Fibroblast of the conjunctiva (primary cell): ENCODE measurements around the gene SNRPD1.
"Not testable (repeated sequence)": the region's sequence is repeated elsewhere in the genome, so short reads cannot be mapped to it uniquely, and the experiment has no call there.

Experiments
- DNase-seq: peaks from one replicate; pipeline ENCODE4 v3.0.0-alpha.2; 2010; ENCODE audit warnings: low read depth

Gene SNRPD1

DNA sequence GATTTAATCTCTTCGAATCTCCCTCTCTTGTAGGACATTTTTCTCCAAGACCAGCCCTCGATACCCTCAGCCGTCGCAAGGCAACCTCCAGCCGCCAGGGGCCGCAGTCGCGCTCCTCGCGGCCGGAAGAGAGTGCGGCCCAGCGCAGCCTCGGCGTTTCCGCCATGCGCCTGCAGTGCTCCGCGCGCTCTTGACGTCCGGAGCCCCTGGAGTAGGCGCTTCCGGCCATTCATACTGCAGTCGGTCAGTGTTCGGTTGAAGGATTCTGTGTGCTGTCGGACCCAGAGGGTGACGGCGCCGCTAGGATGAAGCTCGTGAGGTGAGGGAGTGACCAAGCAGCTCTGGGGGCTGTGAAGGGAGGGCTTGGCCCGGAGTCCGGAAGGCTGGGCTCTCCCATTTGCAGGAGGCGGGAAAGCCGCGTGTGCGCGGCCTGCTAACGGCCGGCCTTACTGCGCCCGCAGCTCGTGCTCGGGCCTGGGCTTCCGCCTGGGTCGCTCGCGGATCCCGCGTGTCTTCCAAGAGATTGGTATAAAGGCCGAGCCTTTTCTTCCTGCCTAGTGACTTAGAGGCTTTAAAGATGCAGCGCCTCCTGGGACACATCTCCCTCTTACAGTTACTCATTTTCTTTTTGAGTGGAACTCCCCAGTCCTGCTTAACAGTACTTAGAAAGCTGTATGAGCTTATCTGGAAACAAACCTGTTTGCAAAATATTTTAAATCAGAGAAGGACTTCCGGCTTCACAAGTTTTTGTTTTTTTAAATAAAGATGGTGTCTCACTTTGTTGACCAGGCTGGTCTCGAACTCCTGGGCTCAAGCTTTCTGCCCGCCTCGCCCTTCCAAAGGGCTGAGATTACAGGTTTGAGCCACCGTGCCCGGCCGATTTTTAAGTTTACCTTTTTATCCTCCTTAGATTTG lies at the start of gene SNRPD1:
Gene SNRPD1, plus strand, starts transcription at position 190 of the 915 bp plus-strand sequence. Its CDS starts 116 bp downstream, at position 306.
- peak; percentile 79 for DNase-seq

- no peak for DNase-seq
These were observed 40.3 kb upstream of the SNRPD1 start for GRCh38 chr18:21571772-21572171.

DNA sequence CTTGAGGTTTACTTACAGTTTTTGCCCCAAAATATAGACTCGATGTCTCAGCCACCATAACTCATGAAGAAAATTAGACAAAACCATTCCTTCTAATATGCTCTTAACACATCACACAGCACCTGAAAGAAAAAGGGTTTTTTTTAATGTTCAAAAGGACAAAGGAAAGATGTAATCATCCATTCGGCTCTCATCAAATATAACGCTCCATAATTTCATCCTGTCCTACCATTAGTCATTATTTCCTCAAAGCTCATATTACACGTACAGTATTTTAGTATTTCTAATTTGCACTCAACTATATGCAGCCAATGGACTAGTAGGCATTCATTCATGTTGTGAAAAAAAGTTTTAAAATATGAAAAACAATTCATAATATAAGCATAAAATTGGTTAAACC lies 36.5 kb upstream of the SNRPD1 start:
- DNase-seq, result no peak

DNA sequence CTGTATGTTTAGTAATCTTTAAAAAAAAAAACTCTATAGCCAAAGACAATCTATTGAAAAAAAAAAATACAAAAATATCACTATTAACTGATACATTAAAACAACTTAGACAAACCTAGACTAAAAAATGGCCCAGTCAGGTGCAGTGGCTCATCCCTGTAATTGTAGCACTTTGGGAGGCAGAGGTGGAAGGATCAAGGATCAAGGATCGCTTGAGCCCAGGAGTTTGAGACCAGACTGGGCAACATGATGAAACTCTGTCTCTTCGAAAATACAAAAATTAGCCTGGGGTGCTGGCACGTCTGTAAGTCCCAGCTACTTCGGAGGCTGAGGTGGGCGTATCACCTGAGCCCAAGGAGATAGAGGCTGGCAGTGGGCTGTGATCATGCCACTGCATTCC lies 27.7 kb upstream of the SNRPD1 start:
- DNase-seq, result no peak

GRCh38 chr18:21592361-21592760 lies 19.8 kb upstream of the SNRPD1 start:
- DNase-seq, result not testable (repeated sequence)

- DNase-seq, result no peak
These were observed 18.4 kb upstream of the SNRPD1 start for GRCh38 chr18:21593540-21594257.

- DNase-seq, result no peak
These were observed 14.5 kb upstream of the SNRPD1 start for GRCh38 chr18:21597620-21598019.

DNA sequence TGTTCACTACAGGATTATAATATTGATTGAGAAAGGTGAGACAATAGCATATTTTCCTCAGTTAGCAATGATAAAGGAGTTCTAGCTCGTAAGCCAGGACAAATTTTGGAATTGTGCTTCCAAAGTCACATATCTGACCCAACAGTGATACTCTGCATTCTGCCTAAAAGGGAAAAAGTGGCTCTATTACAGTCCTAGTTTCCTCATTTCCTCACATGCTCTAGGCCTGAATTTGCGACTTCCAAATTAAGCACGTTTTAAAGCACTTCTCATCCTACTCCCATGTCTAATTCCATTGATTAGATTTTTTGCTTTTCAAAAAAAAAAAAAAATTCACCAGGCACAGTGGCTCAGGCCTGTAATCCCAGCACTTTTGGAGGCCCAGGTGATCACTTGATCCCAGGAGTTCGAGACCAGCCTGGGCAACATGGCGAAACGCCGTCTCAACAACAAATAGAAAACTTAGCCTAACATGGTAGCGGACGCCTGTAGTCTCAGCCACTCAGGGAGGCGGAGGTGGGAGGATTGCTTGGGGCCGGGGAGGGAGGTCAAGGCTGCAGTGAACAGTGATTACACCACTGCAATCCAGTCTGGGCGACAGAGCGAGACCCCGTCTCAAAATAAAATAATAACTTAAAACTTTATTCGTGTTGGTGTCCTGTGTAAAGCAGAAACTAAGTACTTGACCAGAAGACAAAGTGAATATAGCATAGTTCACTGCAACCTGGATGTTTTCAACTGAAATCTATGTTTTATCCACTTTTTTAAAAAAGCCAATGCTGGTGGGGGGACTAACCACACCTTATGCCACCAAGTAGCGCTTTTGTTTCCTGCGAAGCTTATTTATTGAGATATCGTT lies 13.2 kb upstream of the SNRPD1 start:
- no peak for DNase-seq

DNA sequence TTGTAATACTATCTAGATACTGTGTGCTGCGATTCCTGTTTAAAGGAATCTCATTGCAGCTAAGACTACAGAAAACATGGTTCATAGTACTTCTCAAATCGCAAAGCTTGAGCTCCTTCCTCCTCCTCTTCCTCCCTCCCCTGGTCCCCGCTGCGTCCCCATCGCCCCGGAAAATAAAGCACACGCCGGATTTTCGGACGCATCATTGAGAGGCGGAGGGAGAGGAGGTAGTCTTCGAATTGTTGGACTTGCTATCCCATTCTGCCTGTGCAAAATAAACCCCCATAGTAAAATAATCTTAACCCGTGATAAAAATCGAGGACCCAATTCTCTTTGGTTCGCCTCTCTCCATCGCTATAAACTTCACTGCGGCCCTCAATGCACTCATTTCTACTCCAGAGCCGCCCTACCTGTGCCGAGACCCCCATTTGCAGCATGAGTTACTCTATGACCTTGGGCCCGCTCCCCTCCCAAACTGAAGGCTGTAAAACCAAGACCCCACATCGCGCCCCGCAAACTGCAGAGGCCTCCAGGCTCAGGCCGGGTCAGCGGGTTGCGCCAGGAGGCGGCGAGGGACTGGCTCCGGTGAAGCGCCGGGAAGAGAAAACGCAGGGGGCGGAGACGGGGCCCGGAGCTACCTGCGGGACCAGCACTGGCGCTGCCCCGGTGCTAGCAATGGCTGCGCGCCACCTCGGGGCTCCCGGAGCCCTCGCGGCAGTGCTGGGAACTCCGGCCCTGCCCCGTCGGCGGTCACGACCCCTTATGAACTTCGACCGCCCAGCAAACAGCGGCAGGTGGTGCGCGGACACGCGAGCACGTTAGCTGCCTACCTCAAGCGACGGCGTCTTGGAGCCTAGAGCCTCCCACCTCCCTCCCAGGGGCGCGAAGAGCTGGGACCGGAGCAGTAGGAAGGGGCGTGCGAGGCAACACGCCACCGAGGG lies 12.3 kb upstream of the SNRPD1 start:
- DNase-seq, result no peak

DNA sequence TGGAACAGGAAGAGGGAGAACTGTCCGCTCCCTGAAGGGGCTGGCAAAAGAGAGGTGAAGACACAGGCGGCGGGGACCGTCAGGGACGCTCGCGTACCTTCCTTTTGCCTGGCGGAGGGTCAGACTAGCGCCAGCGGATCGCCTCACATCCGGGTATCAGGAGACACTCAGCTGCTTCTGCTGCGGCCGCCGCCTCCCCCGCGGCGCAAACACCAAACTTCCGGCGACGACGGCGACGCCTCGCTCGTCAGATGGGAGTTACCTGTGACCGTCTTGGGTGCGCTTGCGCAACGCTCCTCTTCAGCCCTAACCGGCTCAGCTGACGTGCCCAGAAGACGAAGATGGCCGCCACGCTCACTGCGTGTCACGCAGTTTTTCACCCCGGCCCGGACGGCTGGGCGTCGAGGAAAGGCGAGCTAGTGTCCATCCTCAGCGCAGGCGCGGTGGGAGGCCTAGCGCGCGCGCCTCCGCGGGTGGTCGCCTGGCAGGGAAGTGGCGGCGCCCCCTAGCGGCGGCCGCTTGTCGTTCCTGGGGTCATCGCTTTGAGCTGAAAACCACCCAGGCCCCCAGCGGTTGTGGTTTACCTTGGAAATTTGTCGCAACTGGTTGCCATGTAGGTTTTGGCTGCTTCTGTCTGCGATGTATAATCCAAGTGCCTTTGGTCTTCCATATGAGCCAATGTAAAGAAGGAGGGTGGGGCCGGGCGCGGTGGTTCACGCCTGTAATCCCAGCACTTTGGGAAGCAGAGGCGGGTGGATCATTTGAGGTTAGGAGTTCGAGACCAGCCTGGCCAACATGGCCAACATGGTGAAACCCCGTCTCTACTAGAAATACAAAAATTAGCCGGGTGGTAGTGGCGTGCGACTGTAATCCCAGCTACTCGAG lies 11.3 kb upstream of the SNRPD1 start, which contains the start of gene ESCO1:
Gene ESCO1, minus strand, starts transcription at position 179 of the 885 bp plus-strand sequence. CDS start 25,861 bp downstream, outside the sequence.
- DNase-seq, result peak; percentile 98

DNA sequence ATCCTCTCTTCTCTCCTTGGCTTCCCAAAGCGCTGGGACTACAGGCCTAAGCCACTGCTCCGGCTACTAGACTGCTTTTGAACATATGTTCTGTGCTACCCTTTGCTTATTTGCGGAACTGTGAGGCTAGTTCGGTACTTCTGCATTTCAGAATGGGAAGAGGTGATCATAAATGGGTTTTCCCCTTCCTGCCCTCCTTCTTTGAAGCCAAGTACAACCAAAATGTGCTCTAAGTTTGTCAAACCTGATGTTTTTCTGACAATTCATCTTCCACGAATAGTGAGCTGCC lies 9.9 kb upstream of the SNRPD1 start:
- DNase-seq, result no peak

DNA sequence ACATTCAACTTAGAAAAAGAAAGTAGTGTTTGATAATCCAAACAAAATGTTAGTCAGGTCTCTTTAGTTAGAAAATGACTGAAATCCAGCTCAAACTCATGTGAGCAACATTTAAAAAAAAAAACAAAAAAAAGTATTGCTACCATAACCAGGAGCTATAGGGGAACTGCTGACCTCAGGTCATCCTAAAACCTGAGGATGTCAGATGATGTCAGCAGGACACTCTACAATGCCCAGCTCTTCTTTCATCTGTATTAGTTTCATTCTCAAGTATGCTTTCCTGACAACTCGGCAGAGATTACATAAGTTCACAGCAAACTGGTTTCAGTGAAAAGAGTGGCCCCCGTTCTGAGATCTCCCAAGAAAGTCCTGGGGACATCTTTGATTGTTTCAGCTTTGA lies 7.4 kb upstream of the SNRPD1 start:
- no peak for DNase-seq

DNA sequence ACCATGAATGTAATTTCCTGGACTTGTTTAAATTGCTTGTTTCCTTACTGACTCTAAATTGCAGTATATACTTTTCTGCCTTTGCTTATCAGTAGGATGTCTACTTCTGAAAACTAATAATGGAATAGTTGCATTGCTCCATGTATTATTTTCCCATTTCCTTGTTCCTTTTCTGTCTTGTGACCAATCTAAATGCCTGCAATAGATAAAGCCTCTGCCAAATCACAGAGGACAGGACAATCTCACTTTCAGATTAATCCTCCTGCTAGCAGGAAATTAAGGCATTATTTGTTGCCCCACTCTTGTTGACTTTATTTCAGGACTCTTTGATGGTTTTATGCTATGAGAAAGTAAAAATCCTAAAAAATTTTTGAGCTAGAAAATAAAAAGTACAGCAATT lies 6.9 kb upstream of the SNRPD1 start:
- DNase-seq, result no peak

DNA sequence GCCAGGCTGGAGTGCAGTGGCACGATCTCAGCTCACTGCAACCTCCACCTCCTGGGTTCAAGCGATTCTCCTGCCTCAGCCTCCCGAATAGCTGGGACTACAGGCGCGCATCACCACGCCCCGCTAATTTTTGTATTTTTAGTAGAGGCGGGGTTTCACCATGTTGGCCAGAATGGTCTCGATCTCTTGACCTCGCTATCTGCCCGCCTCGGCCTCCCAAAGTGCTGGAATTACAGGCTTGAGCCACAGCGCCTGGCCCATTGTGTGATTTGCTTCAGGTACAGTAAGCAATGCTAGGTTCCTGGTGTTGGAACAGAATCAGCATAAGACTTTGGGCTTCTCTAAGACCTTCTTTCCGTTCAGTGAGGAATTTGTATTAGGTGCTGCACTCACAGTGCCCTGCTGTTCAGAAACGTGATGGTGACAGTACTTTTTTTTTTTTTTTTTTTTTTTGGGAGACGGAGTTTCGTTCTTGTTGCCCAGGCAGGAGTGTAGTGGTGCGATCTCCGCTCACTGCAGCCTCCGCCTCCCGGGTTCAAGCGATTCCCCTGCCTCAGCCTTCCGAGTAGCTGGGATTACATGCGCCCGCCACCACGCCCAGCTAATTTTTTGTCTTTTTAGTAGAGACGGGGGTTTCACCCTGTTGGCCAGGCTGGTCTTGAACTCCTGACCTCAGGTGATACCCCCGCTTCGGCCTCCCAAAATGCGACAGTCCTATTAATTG lies 551 bp upstream of the SNRPD1 start:
- not testable (repeated sequence) for DNase-seq

GRCh38 chr18:21621640-21622039 lies 9.5 kb downstream of the SNRPD1 start:
- DNase-seq, result not testable (repeated sequence)

- DNase-seq, result no peak
These were observed 17.1 kb downstream of the SNRPD1 start for GRCh38 chr18:21629089-21629832.

DNA sequence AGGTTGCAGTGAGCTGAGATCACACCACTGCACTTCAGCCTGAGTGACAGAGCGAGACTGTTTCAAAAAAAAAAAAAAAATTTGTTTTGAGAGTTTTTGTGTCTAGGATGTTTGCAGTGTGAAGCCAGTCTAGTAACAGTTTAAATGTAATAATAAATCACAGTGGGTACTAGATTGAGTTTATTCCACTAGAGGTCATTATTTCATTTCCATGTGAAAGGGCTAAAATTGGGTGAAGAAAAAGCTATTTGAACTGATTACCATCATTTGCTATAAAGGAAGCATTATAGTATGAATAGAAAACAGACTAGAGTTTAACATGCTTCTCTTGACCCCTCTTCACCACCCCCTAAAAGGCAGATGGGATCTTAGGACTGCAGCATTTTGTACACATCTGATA lies 20.3 kb downstream of the SNRPD1 start:
- no peak for DNase-seq

- DNase-seq, result no peak
These were observed 22.6 kb downstream of the SNRPD1 start for GRCh38 chr18:21634588-21635199.
